Measurements from ENCODE around the gene LONRF2.

DNA sequence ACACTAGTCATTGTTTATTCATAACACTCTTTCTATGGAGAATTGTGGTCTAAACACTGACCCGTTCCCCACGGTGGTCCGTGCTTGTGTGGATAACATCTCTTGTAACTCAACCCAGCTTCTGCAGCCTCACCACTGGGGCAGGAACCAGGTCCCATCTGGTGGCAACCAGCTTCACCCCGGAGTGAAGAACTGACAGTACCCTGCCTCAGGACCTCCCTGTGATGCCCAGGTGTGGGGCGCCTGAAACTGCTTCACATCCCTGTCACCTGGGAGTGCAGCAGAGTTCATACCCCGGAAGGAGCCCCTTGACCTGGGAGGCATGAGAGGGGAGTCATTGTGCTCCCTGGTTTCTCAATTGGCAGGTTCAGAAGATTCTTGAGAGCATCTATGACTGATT is 81.1 kb downstream of the LONRF2 start:
- TF ChIP-seq, protein P1, sequence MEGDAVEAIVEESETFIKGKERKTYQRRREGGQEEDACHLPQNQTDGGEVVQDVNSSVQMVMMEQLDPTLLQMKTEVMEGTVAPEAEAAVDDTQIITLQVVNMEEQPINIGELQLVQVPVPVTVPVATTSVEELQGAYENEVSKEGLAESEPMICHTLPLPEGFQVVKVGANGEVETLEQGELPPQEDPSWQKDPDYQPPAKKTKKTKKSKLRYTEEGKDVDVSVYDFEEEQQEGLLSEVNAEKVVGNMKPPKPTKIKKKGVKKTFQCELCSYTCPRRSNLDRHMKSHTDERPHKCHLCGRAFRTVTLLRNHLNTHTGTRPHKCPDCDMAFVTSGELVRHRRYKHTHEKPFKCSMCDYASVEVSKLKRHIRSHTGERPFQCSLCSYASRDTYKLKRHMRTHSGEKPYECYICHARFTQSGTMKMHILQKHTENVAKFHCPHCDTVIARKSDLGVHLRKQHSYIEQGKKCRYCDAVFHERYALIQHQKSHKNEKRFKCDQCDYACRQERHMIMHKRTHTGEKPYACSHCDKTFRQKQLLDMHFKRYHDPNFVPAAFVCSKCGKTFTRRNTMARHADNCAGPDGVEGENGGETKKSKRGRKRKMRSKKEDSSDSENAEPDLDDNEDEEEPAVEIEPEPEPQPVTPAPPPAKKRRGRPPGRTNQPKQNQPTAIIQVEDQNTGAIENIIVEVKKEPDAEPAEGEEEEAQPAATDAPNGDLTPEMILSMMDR (IDR thresholded peaks at IDR 0.05): no peak
- no peak for TF ChIP-seq POLR2A (IDR thresholded peaks at IDR 0.05)
